K562 (cell line): ENCODE data around the gene MOB1A. TPM values are rescaled to one million over a fixed set of nuclear protein-coding genes. Genes with fewer than 3 reads are reported as not detected.

Source experiments
- ATAC-seq: fragments of 200-7000 bp; cut with Tn5 transposase; 3 replicates; pipeline ENCODE4 v1.9.1; 2020; ENCODE audit warnings: moderate library complexity
- BruUV-seq: library from RNA; stranded (reverse); fragments of 400-500 nt; replicated peaks from 2 replicates; lab custom pipeline; 2021; lab: Mats Ljungman, UMichigan
- CTCF ChIA-PET: fragments of 300-600 bp; formaldehyde crosslinking; extraction: SDS; loops from one replicate; lab custom pipeline; 2021; ENCODE audit warnings: low intra/inter-chr PET ratio; lab: Yijun Ruan, JAX
- POLR2A ChIA-PET: fragments of 300-600, 350-650 bp; sonication (Branson Sonifier 250); formaldehyde crosslinking; extraction: SDS; loops from one replicate; lab custom pipeline; 2021; ENCODE audit warnings: antibody characterized with exemption, inconsistent platforms; lab: Yijun Ruan, JAX
- DNase-seq, 4 experiments: peaks; one replicate each; pipeline versions ENCODE4 v3.0.0 to v3.0.0-alpha.2; 2011 to 2018; ENCODE audit warnings: low spot score in 3 of 4, mixed read lengths in 3 of 4; ENCODE audit errors: extremely low read depth in 1 of 4
- FAIRE-seq: peaks from 2 replicates; lab custom pipeline; 2011; peaks lifted over from hg19 to GRCh38; lab: Jason Lieb, UNC
- H2AFZ ChIP-seq: 2 replicates; pipeline ENCODE4 v1.6.0; 2011; ENCODE audit warnings: low read depth, low read length, control low read depth, inconsistent platforms
- H3K27ac ChIP-seq: fragments of 200-600 bp; 3 replicates; pipeline ENCODE4 v1.8.0; 2011; ENCODE audit warnings: low read depth, mild to moderate bottlenecking, control low read depth, inconsistent platforms, low read length, moderate library complexity, mixed read lengths; ENCODE audit errors: extremely low read depth
- H3K27me3 ChIP-seq, 2 experiments: fragments of 300-600 bp in 1 of 2; 2 replicates in 1 of 2; 3 replicates in 1 of 2; pipeline versions ENCODE4 v1.6.0 to v1.8.0; 2011; ENCODE audit warnings: inconsistent platforms in 2 of 2, low read length in 2 of 2, mild to moderate bottlenecking in 1 of 2, mixed read lengths in 1 of 2, moderate library complexity in 1 of 2; ENCODE audit not compliant: control insufficient read depth in 2 of 2, insufficient read depth in 2 of 2
- H3K36me3 ChIP-seq: fragments of 300-600 bp; 3 replicates; pipeline ENCODE4 v1.8.0; 2011; ENCODE audit warnings: mild to moderate bottlenecking, low read length, inconsistent platforms; ENCODE audit not compliant: control insufficient read depth, insufficient read depth
- H3K4me1 ChIP-seq, 2 experiments: fragments of 200-600 bp in 1 of 2; replicated peaks in 1 of 2; 2 replicates in 1 of 2; 3 replicates in 1 of 2; pipeline versions ENCODE4 v1.5.1 to v1.8.0; 2011; ENCODE audit warnings: inconsistent platforms in 2 of 2, low read length in 2 of 2, mild to moderate bottlenecking in 1 of 2, mixed read lengths in 1 of 2, moderate library complexity in 1 of 2; ENCODE audit not compliant: control insufficient read depth in 2 of 2, insufficient read depth in 2 of 2
- H3K4me2 ChIP-seq: 2 replicates; pipeline ENCODE4 v1.6.1; 2011; ENCODE audit warnings: low read length, control low read depth, inconsistent platforms, mixed read lengths; ENCODE audit not compliant: insufficient read depth
- H3K4me3 ChIP-seq: fragments of 200-600 bp; sonication (generic), shearing (Covaris generic); 2 replicates; pipeline ENCODE4 v1.5.1; 2016; ENCODE audit warnings: control low read depth, inconsistent platforms
- H3K79me2 ChIP-seq: fragments of 200-600 bp; 3 replicates; pipeline ENCODE4 v1.8.0; 2011; ENCODE audit warnings: low read length, inconsistent platforms; ENCODE audit not compliant: control insufficient read depth, insufficient read depth
- H3K9ac ChIP-seq, 2 experiments: 2 replicates each; pipeline versions ENCODE4 v1.6.0 to v1.6.1; 2011; ENCODE audit warnings: low read depth in 2 of 2, low read length in 2 of 2, control low read depth in 1 of 2, inconsistent platforms in 1 of 2, mild to moderate bottlenecking in 1 of 2, mixed read lengths in 1 of 2; ENCODE audit not compliant: insufficient read depth in 1 of 2
- H3K9me1 ChIP-seq: one replicate; pipeline ENCODE4 v1.6.0; 2011; ENCODE audit warnings: inconsistent platforms, mild to moderate bottlenecking, low read length, moderate library complexity; ENCODE audit not compliant: control insufficient read depth, insufficient read depth
- H3K9me3 ChIP-seq: replicated peaks from 2 replicates; pipeline ENCODE4 v1.5.1; 2011; ENCODE audit warnings: low read depth, low read length, inconsistent platforms; ENCODE audit not compliant: control insufficient read depth, insufficient read depth
- H4K20me1 ChIP-seq: replicated peaks from 2 replicates; pipeline ENCODE4 v1.6.1; 2011; ENCODE audit warnings: low read length, inconsistent platforms, mixed read lengths; ENCODE audit not compliant: control insufficient read depth, insufficient read depth
- CCNT2 ChIP-seq: IDR thresholded peaks from 2 replicates; pipeline ENCODE4 v1.6.1; 2011; ENCODE audit warnings: borderline replicate concordance, low read depth, mild to moderate bottlenecking, moderate library complexity, mixed read lengths, low read length; ENCODE audit not compliant: insufficient read length; ENCODE audit errors: extremely low read depth
- DMBX1 ChIP-seq: fragments of 250-450 bp; sonication (Bioruptor Pico); IDR thresholded peaks from 2 replicates; pipeline ENCODE4 v1.8.0; 2022; ENCODE audit warnings: inconsistent platforms, mild to moderate bottlenecking, moderate library complexity, borderline replicate concordance
- GTF2E2 ChIP-seq: fragments of 200-800 bp; sonication (Bioruptor generic); IDR thresholded peaks from 2 replicates; pipeline ENCODE4 v1.6.1; 2016; ENCODE audit warnings: missing genetic modification characterization, missing compliant biosample characterization
- KDM1A ChIP-seq, 2 experiments: fragments of 450-650 bp; IDR thresholded peaks; 2 replicates each; pipeline ENCODE4 v1.6.1; 2016; ENCODE audit warnings: mild to moderate bottlenecking in 2 of 2
- MCM5 ChIP-seq: fragments of 450-650 bp; IDR thresholded peaks from 2 replicates; pipeline ENCODE4 v1.6.1; 2016; ENCODE audit warnings: low read depth
- MTF1 ChIP-seq: fragments of 250-450 bp; sonication (Bioruptor Pico); IDR thresholded peaks from 2 replicates; pipeline ENCODE4 v1.9.0; 2021; ENCODE audit warnings: moderate library complexity, mild to moderate bottlenecking, inconsistent platforms, borderline replicate concordance
- RFX7 ChIP-seq: fragments of 250-450 bp; sonication (Bioruptor Pico); IDR thresholded peaks from 2 replicates; pipeline ENCODE4 v1.5.1; 2021; ENCODE audit warnings: mild to moderate bottlenecking
- TCFL5 ChIP-seq: fragments of 250-450 bp; sonication (Bioruptor Pico); conservative IDR thresholded peaks from 2 replicates; pipeline ENCODE4 v1.6.1; 2021; ENCODE audit warnings: mild to moderate bottlenecking, moderate library complexity, matching md5 sums
- TRIM24 ChIP-seq, 2 experiments: fragments of 450-650 bp; IDR thresholded peaks; 2 replicates each; pipeline ENCODE4 v1.6.1; 2016
- ZNF124 ChIP-seq: sonication (generic); formaldehyde crosslinking; IDR thresholded peaks from 2 replicates; pipeline ENCODE4 v1.8.1; 2022; ENCODE audit warnings: missing genetic modification reagents
- ZNF133 ChIP-seq: fragments of 250-450 bp; sonication (Bioruptor Pico); IDR thresholded peaks from 2 replicates; pipeline ENCODE4 v1.4.0; 2020; ENCODE audit warnings: mild to moderate bottlenecking
- WGBS: fragments of 100-300 bp; shearing (Covaris generic); methylation state at CpG from one replicate; pipeline ENCODE4 v1.1.6; 2016; ENCODE audit warnings: low coverage, mixed read lengths; ENCODE audit not compliant: insufficient coverage; ENCODE audit errors: missing lambda C conversion rate; 5-methylcytosine and 5-hydroxymethylcytosine counted together
- in situ Hi-C: fragments of 300-500 bp; cut with MboI; formaldehyde crosslinking; loops from 4 replicates; pipeline ENCODE4 v1.15.0; 2018; ENCODE audit warnings: inconsistent platforms, mixed read lengths
- intact Hi-C: fragments of 100-400 bp; cut with micrococcal nuclease; formaldehyde crosslinking; loops from 2 replicates; pipeline ENCODE4 v1.14.2; 2022
- polyA plus RNA-seq, 8 experiments: library from polyadenylated mRNA; depleted of rRNA in 4 of 8; stranded (reverse) in 5 of 8; unstranded in 3 of 8; fragments of >200 nt; fragmentation: Nextera tagmentation in 2 of 8; fragmentation: Illumina TruSeq in 1 of 8; extraction: Ambion mirVana in 2 of 8; extraction: Trizol in 1 of 8; gene quantifications; 2 replicates each; pipeline versions ENCODE4 v1.2.1 to v1.2.3, GENCODE V29; 2011 to 2014; ENCODE audit warnings: inconsistent platforms in 1 of 8, missing spikeins in 1 of 8
- total RNA-seq, 7 experiments: library from RNA; depleted of rRNA in 6 of 7; stranded (reverse); fragments of >200 nt in 6 of 7; fragmentation: Illumina TruSeq in 2 of 7; extraction: Trizol in 2 of 7; gene quantifications; 2 replicates each; pipeline versions ENCODE4 v1.2.1 to v1.2.3, GENCODE V29; 2011 to 2021; ENCODE audit warnings: low replicate concordance in 1 of 7
- TF ChIP-seq, protein P1 (sequence below): sonication (generic); formaldehyde crosslinking; IDR thresholded peaks from 2 replicates; pipeline ENCODE4 v1.8.0; 2022; ENCODE audit warnings: missing genetic modification reagents, mild to moderate bottlenecking, moderate library complexity, borderline replicate concordance
- TF ChIP-seq, protein P2 (sequence below): sonication (generic); formaldehyde crosslinking; IDR thresholded peaks from 2 replicates; pipeline ENCODE4 v1.8.1; 2023; ENCODE audit warnings: mild to moderate bottlenecking, missing genetic modification reagents
- TF ChIP-seq, protein P3 (sequence below): IDR thresholded peaks from 2 replicates; pipeline ENCODE4 v1.6.1; 2016; ENCODE audit warnings: missing genetic modification characterization, missing compliant biosample characterization
- TF ChIP-seq, protein P4 (sequence below), 2 experiments: fragments of 450-650 bp in 1 of 2; IDR thresholded peaks; 2 replicates each; pipeline ENCODE4 v1.6.1; 2011 to 2017; ENCODE audit warnings: low read depth in 2 of 2, antibody characterized with exemption in 1 of 2, borderline replicate concordance in 1 of 2, low read length in 1 of 2, mild to moderate bottlenecking in 1 of 2, mixed read lengths in 1 of 2; ENCODE audit not compliant: control insufficient read depth in 1 of 2

Gene MOB1A
- total and polyA plus RNA-seq, 9 of the 15 experiments (the other 6 are each of a cell fraction or from before 2014, with no cell fraction given), result 24.8 to 100 (median 60.2) TPM

DNA sequence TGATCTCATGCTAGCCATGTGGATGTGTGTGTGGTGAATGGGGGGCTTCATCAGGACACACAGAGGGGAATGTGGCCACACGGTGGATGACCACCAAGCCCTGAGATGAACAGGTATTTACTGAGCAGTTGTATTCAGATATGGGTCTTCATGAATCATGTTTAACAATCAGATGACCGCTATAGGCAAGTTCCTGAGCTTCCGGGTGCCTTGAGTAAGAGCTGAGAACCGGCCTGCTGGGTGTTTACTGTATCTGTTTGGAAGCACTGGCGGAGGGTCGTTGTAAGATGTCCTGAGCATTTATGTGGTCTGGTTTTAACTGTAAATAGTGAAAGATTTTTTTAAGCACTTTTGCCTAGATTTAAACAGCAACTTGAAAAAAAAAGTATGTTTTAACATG, 74.9 kb downstream of the MOB1A start:
- CTCF ChIA-PET, result no interaction called here

More for the DNA sequence above, 74.9 kb downstream of the MOB1A start:
- TF ChIP-seq, protein P1, sequence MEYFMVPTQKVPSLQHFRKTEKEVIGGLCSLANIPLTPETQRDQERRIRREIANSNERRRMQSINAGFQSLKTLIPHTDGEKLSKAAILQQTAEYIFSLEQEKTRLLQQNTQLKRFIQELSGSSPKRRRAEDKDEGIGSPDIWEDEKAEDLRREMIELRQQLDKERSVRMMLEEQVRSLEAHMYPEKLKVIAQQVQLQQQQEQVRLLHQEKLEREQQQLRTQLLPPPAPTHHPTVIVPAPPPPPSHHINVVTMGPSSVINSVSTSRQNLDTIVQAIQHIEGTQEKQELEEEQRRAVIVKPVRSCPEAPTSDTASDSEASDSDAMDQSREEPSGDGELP (CRISPR knock-in tag), result no peak
- no peak for TF ChIP-seq TRIM24 (IDR thresholded peaks at IDR 0.05)
- TF ChIP-seq MTF1, result no peak
- TF ChIP-seq GTF2E2, result no peak
- no peak for TF ChIP-seq ZNF124 (CRISPR knock-in tag)
- no peak for TF ChIP-seq TCFL5 (CRISPR knock-in tag)
- no peak for TF ChIP-seq MCM5
- no peak for TF ChIP-seq KDM1A (IDR thresholded peaks at IDR 0.05)
- TF ChIP-seq DMBX1 (CRISPR knock-in tag), result no peak
- no peak for TF ChIP-seq RFX7
- no peak for TF ChIP-seq ZNF133 (CRISPR knock-in tag)
- TF ChIP-seq, protein P2, sequence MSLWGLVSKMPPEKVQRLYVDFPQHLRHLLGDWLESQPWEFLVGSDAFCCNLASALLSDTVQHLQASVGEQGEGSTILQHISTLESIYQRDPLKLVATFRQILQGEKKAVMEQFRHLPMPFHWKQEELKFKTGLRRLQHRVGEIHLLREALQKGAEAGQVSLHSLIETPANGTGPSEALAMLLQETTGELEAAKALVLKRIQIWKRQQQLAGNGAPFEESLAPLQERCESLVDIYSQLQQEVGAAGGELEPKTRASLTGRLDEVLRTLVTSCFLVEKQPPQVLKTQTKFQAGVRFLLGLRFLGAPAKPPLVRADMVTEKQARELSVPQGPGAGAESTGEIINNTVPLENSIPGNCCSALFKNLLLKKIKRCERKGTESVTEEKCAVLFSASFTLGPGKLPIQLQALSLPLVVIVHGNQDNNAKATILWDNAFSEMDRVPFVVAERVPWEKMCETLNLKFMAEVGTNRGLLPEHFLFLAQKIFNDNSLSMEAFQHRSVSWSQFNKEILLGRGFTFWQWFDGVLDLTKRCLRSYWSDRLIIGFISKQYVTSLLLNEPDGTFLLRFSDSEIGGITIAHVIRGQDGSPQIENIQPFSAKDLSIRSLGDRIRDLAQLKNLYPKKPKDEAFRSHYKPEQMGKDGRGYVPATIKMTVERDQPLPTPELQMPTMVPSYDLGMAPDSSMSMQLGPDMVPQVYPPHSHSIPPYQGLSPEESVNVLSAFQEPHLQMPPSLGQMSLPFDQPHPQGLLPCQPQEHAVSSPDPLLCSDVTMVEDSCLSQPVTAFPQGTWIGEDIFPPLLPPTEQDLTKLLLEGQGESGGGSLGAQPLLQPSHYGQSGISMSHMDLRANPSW (CRISPR knock-in tag), result no peak
- TF ChIP-seq, protein P3, sequence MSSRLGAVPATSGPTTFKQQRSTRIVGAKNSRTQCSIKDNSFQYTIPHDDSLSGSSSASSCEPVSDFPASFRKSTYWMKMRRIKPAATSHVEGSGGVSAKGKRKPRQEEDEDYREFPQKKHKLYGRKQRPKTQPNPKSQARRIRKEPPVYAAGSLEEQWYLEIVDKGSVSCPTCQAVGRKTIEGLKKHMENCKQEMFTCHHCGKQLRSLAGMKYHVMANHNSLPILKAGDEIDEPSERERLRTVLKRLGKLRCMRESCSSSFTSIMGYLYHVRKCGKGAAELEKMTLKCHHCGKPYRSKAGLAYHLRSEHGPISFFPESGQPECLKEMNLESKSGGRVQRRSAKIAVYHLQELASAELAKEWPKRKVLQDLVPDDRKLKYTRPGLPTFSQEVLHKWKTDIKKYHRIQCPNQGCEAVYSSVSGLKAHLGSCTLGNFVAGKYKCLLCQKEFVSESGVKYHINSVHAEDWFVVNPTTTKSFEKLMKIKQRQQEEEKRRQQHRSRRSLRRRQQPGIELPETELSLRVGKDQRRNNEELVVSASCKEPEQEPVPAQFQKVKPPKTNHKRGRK (tag), result no peak
- no peak for TF ChIP-seq CCNT2
- TF ChIP-seq, protein P4, sequence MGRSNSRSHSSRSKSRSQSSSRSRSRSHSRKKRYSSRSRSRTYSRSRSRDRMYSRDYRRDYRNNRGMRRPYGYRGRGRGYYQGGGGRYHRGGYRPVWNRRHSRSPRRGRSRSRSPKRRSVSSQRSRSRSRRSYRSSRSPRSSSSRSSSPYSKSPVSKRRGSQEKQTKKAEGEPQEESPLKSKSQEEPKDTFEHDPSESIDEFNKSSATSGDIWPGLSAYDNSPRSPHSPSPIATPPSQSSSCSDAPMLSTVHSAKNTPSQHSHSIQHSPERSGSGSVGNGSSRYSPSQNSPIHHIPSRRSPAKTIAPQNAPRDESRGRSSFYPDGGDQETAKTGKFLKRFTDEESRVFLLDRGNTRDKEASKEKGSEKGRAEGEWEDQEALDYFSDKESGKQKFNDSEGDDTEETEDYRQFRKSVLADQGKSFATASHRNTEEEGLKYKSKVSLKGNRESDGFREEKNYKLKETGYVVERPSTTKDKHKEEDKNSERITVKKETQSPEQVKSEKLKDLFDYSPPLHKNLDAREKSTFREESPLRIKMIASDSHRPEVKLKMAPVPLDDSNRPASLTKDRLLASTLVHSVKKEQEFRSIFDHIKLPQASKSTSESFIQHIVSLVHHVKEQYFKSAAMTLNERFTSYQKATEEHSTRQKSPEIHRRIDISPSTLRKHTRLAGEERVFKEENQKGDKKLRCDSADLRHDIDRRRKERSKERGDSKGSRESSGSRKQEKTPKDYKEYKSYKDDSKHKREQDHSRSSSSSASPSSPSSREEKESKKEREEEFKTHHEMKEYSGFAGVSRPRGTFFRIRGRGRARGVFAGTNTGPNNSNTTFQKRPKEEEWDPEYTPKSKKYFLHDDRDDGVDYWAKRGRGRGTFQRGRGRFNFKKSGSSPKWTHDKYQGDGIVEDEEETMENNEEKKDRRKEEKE (IDR thresholded peaks at IDR 0.05; ENCODE audit: borderline replicate concordance in 1 of 2, control insufficient read depth in 1 of 2, low read depth in 2 of 2, low read length in 1 of 2), result no peak
- FAIRE-seq (no peak), ATAC-seq (no peak), DNase-seq (no peak)
- Histone ChIP-seq H3K4me1 (peaks cover 0 to 7% of the 10 kb centered on the region in 2 experiments; a peak in 1 of 5 replicates), H3K9ac (no peak overlapping the region), H3K27ac (no peak overlapping the region), H3K9me1 (no peaks in the 10 kb centered on the region), H3K79me2 (no peaks in the 10 kb centered on the region), H4K20me1 (no peaks in the 10 kb centered on the region), H3K4me3 (no peak overlapping the region), H3K27me3 (no peaks in the 10 kb centered on the region), H2AFZ (no peak overlapping the region), H3K9me3 (no peaks in the 10 kb centered on the region), H3K4me2 (no peak overlapping the region), H3K36me3 (peaks cover 44% of the 10 kb centered on the region; the same call in 2 of the 3 replicates)
- 73% methylated on average over 6 of the region's 6 CpGs for WGBS
- intact Hi-C loops (loop anchor here (10.0 kb wide), 1 partner anchor 279 kb away; the partner anchor contains the start of gene STAMBP), in situ Hi-C loops (no loop called here)
- POLR2A ChIA-PET, result interaction anchor here (0.6 kb wide), 1 partner anchor 19 kb away, joined by 3 read pairs; no protein-coding TSS in a partner anchor
- BruUV-seq, result no TSS peak
